Heart right ventricle (tissue), 16 donors: Measurements from ENCODE around the gene PID1. TPM values are rescaled to one million over a fixed set of nuclear protein-coding genes. Genes with fewer than 3 reads are reported as not detected.

Source experiments
- ATAC-seq, 8 donors: fragments of 200-7000 bp; cut with Tn5 transposase; one replicate each; pipeline ENCODE4 v1.9.1; 2020; ENCODE audit warnings: mild to moderate bottlenecking in 8 of 8, moderate library complexity in 8 of 8, moderate number of reproducible peaks in 1 of 8
- DNase-seq, 2 donors: peaks; one replicate each; pipeline ENCODE4 v3.0.0-alpha.2; 2020
- H3K27ac ChIP-seq, 10 donors: fragments of 200-600 bp; sonication (generic) in 2 of 10; one replicate each; pipeline versions ENCODE4 v1.5.0 to v1.8.0; 2020 to 2022; ENCODE audit warnings: mild to moderate bottlenecking in 3 of 10
- H3K27me3 ChIP-seq, 7 donors: fragments of 200-600 bp; one replicate each; pipeline ENCODE4 v1.8.0; 2021 to 2022; ENCODE audit warnings: mild to moderate bottlenecking in 2 of 7
- H3K36me3 ChIP-seq, 9 donors: fragments of 200-600 bp; sonication (generic) in 1 of 9; one replicate each; pipeline versions ENCODE4 v1.5.0 to v1.8.0; 2020 to 2022; ENCODE audit warnings: mild to moderate bottlenecking in 2 of 9
- H3K4me1 ChIP-seq, 9 donors: fragments of 200-600 bp; sonication (generic) in 1 of 9; one replicate each; pipeline versions ENCODE4 v1.5.0 to v1.8.0; 2020 to 2022; ENCODE audit warnings: mild to moderate bottlenecking in 4 of 9
- H3K4me3 ChIP-seq, 10 donors: fragments of 200-600 bp; sonication (generic) in 2 of 10; one replicate each; pipeline versions ENCODE4 v1.5.0 to v1.8.0; 2020 to 2022; ENCODE audit warnings: mild to moderate bottlenecking in 7 of 10, moderate library complexity in 2 of 10
- H3K9me3 ChIP-seq, 11 donors: fragments of 200-600 bp in 10 of 11; sonication (generic) in 2 of 11; one replicate each; pipeline versions ENCODE4 v1.5.0 to v1.8.0; 2013 to 2022; ENCODE audit warnings: mild to moderate bottlenecking in 2 of 11, control low read depth in 1 of 11, moderate library complexity in 1 of 11
- WGBS, 2 donors: extraction: QIAGEN DNeasy Blood & Tissue Kit; methylation state at CpG; one replicate each; pipeline ENCODE4 v1.1.7; 2013; ENCODE audit warnings: inconsistent platforms in 1 of 2; 5-methylcytosine and 5-hydroxymethylcytosine counted together
- intact Hi-C, 10 donors: fragments of 100-400 bp; cut with DNase I; formaldehyde crosslinking; loops; one replicate each; pipeline versions ENCODE4 v1.11.1 to v1.14.2; 2022
- polyA plus RNA-seq, 2 donors: library from polyadenylated mRNA; stranded (reverse); fragments of 200-250 nt; gene quantifications; one replicate each; pipeline ENCODE4 v1.2.3, GENCODE V29; 2013
- total RNA-seq, 10 donors: library from RNA; stranded (reverse); fragmentation: NEBNext Ultra II Directional in 3 of 10; extraction: Animal tissue kit (Norgen Biotek cat#: 25700) in 3 of 10; gene quantifications; one replicate each; pipeline versions ENCODE4 v1.2.1 to v1.2.4, GENCODE V29; 2021 to 2023
- TF ChIP-seq, protein P1 (sequence below), 9 donors: fragments of 200-600 bp; sonication (generic) in 2 of 9; IDR thresholded peaks; one replicate each; pipeline versions ENCODE4 v1.5.0 to v1.8.0; 2021 to 2022; ENCODE audit warnings: antibody characterized with exemption in 9 of 9, mild to moderate bottlenecking in 5 of 9, moderate library complexity in 1 of 9
- donor health status: Arrhythmogenic right ventricular cardiomyopathy.
- donor health status: ischemic (EF 13 %, LVEDD 7.1; RV severe dilation, severe dysfunction).
- donor health status: healthy with polysubstance abuse.
- donor health status: DM: no; HTN: yes; CAD: no.
- donor health status: DM: no; HTN: no; CAD: no.
- donor health status: ischemic (EF 25% LVEDD 6.9; RV normal size, moderate dysfunction).
- donor health status: ischemic (EF 25% LVEDD 5.7; RV mildly dilated, moderate dysfunction).
- donor health status: healthy.
- donor health status: DM: yes; HTN: yes; CAD: no.
- donor health status: Ischemic cardiomyopathy.
- donor health status: ischemic (EF 35%, LVEDD 5.7; RV mildly dilated, moderate dysfunction).
- donor health status: nonischemic (EF 11% LVEDD 7.7; RV severe dilation, severe dysfunction).
- donor health status: DM: yes; HTN: yes; CAD: no.
- donor health status: PGD.
- donor health status: ischemic (EF 29% LVEDD 5.4; RV normal size, mild dysfunction).
- donor health status: nonischemic (EF 23%, LVEDD 6.1; RV moderate dilation, normal function).

PID1 gene
- total and polyA plus RNA-seq, 12 donors: 3.6 to 12.0 (median 6.1) TPM

DNA sequence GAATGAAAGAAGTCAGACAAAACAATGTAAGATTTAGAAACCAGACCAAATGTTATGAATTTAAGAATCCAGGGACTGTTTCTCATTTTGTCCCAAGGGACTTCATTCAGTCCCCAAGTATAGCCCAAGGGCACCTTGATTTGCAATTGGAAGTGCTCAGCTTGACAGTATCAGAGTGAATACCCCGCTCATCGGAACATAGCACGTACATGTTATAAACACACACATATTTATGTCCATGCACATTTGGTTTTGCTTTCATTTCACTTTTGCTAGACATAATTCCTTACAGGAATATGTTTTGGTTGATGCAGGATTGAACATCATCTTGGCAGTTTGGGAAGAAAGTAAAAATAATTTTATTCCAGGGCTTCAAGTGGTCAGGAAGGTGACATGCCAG is 100.2 kb downstream of the PID1 start:
- Histone ChIP-seq H3K27ac (peak overlapping the region in 2 of 10 donors; percentile 5 to 30), H3K4me1 (peaks cover 0 to 6% (median 0%) of the 10 kb centered on the region in 9 donors), H3K27me3 (no peaks in the 10 kb centered on the region), H3K4me3 (no peak overlapping the region), H3K36me3 (peaks cover 0 to 2% (median 0%) of the 10 kb centered on the region in 9 donors), H3K9me3 (peaks cover 0 to 24% (median 8%) of the 10 kb centered on the region in 11 donors)
- 71 to 80% methylated on average over 3 of the region's 3 CpGs for WGBS, 2 donors
- ATAC-seq (no peak), DNase-seq (no peak)
- TF ChIP-seq, protein P1, sequence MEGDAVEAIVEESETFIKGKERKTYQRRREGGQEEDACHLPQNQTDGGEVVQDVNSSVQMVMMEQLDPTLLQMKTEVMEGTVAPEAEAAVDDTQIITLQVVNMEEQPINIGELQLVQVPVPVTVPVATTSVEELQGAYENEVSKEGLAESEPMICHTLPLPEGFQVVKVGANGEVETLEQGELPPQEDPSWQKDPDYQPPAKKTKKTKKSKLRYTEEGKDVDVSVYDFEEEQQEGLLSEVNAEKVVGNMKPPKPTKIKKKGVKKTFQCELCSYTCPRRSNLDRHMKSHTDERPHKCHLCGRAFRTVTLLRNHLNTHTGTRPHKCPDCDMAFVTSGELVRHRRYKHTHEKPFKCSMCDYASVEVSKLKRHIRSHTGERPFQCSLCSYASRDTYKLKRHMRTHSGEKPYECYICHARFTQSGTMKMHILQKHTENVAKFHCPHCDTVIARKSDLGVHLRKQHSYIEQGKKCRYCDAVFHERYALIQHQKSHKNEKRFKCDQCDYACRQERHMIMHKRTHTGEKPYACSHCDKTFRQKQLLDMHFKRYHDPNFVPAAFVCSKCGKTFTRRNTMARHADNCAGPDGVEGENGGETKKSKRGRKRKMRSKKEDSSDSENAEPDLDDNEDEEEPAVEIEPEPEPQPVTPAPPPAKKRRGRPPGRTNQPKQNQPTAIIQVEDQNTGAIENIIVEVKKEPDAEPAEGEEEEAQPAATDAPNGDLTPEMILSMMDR (IDR thresholded peaks at IDR 0.05): no peak
- intact Hi-C loops: no loop called here

DNA sequence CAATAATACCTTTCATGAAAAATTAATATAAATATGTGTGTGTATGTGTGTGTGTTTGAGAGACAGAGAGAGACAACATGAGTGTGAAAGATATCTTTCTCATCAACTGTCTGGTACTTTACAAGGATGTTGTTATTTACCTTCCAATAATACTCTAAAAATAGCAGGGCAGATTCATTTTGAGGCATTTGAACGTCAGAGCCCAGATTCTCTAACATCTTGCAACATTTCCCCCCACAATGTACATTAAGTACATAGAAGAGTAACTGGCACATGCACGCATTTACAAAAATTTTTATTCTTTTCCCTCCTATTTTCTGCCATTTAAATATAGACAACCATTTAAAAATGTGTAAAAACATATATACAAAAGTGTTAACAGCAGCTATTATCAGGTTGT is 100.9 kb downstream of the PID1 start:
- TF ChIP-seq, protein P1 (IDR thresholded peaks at IDR 0.05): no peak
- intact Hi-C loops: no loop called here
- H3K9me3 ChIP-seq: peaks cover 0 to 21% (median 8%) of the 10 kb centered on the region in 11 donors
- H3K4me1 ChIP-seq: peaks cover 0 to 6% (median 0%) of the 10 kb centered on the region in 9 donors
- H3K4me3 ChIP-seq: no peak overlapping the region
- WGBS, 2 donors: 62 to 69% methylated on average over 2 of the region's 2 CpGs
- H3K27ac ChIP-seq: peak overlapping the region in 1 of 10 donors; percentile 9
- H3K36me3 ChIP-seq: peaks cover 0 to 2% (median 0%) of the 10 kb centered on the region in 9 donors
- ATAC-seq (no peak), DNase-seq (no peak)
- H3K27me3 ChIP-seq: no peaks in the 10 kb centered on the region

DNA sequence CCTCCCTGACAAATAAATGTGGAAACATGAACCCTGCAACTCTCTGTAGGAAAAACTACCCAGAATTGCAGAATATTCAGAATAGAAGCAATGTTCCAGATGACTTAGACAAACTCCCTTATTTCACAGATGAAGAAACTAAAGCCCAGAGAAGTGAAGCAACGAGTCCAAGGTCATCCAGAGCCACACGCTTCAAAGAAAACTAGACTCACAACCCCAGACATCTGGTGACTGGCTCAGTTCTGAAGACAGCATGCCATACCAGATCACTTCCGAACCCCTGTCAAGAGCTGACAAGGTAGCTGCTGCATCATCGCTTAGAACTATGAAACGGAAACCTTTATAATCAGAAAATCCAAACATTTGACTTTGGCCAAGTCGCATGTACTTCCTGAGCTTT is 101.3 kb downstream of the PID1 start:
- Histone ChIP-seq H3K27me3 (no peaks in the 10 kb centered on the region), H3K9me3 (peaks cover 0 to 16% (median 8%) of the 10 kb centered on the region in 11 donors), H3K27ac (peak overlapping the region in 1 of 10 donors; percentile 9), H3K36me3 (peaks cover 0 to 2% (median 0%) of the 10 kb centered on the region in 9 donors), H3K4me3 (no peak overlapping the region), H3K4me1 (peaks cover 0 to 6% (median 0%) of the 10 kb centered on the region in 9 donors)
- intact Hi-C loops: no loop called here
- TF ChIP-seq, protein P1 (IDR thresholded peaks at IDR 0.05): no peak
- ATAC-seq: peak in 1 of 8 donors; percentile 22
- WGBS, 2 donors: 67 to 75% methylated on average over 6 of the region's 6 CpGs
- DNase-seq: no peak

DNA sequence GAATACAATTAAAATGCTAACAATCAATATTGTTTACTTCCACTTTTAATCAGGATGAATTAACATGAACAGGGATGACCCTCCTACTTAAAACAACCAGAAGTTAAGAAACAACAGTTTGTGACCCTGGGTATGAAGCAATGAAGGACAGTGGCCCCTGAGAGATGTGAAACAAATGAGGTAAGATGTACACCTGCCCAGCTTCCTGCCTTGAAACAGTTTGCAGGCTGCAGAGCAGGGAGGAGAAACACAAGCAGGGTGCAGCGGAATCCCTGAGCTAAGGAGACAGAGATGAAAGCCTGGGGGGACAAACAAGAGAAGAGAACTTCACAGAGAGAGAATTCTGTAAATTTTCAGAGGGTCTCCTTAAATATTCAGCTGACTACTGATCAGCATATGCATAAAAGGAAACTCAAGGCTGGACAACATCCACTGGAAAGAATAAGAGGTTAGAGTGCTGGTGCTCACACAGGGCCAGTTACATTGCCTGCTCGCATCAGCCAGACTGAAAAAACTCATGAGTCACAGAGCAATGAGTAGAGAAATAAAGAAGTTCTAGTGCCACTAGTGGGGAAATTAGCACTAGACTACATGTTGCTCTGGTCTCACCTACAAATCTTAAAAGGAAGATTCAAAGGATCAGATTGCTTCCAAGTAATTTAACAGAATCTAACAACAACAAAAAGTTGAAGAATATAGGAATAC is 106.4 kb downstream of the PID1 start:
- ATAC-seq: peak in 3 of 8 donors; percentile 12 to 64 (median 50)
- Histone ChIP-seq H3K9me3 (no peaks in the 10 kb centered on the region), H3K36me3 (no peaks in the 10 kb centered on the region), H3K4me3 (no peak overlapping the region), H3K4me1 (peaks cover 0 to 12% (median 0%) of the 10 kb centered on the region in 9 donors), H3K27ac (no peak overlapping the region), H3K27me3 (no peaks in the 10 kb centered on the region)
- no peak for DNase-seq
- intact Hi-C loops: no loop called here
- TF ChIP-seq, protein P1 (IDR thresholded peaks at IDR 0.05): no peak
- WGBS, 2 donors: 71 to 78% methylated on average over 2 of the region's 2 CpGs
